Inflammatory macrophage treated with lipopolysaccharide for 4 hours (primary cell): ENCODE data around the gene FAM120A.

Experiments
- DNase-seq: peaks from one replicate; pipeline ENCODE4 v3.0.0-alpha.2; 2020

The FAM120A gene

DNA sequence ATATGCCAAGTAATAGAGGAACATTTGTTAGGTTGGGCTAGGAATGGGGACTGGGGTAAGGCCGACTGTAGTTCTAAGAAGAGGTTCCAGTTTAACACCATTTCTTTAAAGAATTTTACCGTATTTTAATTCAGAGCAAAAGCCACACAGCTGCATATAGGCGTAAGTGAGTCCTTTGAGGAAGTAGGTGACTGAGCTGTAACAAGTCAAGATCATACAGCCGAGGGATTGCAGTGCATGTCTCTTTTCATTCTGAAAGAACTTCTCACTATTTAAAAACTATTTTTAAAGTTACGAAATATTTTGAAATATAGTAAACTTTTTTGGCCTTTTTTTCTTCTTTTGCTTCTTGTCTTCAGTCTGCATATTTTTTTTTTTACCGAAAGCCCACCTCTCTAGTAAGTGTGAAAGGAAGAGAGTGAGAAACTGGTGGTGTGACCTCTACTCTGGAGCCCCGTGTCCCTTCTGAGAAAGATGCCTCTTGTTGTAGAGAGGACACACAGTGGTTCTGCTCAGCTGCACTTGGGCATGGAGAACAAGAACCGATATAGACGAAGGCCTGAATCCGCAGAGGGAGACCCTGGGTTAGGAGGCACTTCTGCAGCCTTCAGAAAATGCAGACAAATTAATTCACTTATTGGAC lies 60.8 kb downstream of the FAM120A start:
- DNase-seq = peak; percentile 71

DNA sequence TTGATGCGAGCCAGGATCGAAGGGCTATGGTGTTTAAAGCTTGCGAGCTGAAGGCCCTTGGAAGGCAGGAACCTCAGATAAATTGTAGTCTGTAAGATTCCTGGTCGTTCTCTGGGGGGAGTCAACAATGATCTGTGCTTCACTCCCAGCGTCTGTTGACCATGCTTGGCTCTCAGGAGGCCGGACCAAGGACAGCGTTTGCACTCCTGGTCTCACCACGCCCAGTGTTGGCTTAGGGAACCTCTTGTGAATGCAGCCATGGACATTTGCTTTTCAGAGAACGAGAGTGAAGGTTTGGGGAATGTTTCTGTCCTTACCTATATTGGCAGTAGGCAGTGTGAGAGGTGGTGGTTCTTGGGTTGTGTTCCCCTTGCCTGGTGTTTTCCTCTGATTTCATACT lies 62.1 kb downstream of the FAM120A start:
- DNase-seq = no peak

DNA sequence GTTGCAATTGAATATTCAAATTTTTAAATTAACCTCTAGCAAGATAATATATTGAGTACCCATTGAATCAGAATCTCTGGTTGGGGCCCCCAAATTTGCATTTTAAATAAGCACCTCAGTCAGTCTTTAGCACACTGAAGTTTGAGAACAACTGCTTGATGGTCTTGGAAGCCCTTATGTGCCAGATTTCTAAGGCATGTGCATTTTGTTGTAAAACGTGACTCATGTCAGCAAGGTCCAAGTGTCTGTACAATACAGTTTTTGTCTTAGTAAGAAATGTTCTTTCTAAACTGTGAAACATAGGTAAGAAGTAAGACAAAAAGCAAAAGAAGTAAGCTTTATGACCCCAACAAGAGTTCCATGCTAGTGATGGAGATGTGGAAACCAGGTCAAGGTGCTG lies 65.8 kb downstream of the FAM120A start:
- DNase-seq = no peak

DNA sequence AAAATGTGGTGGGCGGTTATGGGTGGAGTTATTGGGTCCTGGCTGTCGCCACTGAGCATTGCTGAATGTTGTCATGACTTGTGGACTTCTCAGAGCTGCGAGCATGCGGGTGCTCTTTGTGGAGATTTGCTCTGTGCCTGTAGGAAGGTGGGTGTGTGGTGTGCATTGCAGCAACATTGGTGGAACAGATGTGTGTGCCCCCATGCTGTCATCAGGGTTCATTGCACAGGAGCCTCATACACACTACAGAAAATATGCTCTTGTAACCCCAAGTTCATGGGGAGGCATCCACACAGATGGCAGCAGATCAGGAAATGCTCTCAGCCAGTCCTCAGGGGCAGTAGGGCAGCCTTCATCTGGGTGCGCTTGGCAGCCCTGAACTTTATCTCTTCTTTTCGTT lies 69.0 kb downstream of the FAM120A start:
- DNase-seq = peak; percentile 10

DNA sequence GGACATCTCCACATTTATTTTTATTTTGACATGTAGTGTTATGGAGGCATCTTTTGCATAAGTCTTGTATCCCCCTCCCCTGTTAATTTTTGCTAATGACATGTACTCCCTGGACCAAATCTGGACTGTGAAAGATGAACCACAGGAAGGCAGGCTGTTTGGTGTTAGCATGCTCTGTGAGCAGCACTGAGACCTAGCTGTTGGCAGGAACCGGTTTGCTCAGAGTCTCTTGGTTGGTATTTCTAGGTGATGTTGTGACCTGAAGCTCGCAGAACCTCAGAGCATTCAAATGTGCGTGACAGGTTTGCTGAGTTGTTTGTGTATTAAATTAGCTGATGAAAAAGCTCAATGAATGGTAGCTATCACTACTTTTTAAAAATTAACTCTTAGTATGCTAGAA lies 71.3 kb downstream of the FAM120A start:
- DNase-seq = no peak

DNA sequence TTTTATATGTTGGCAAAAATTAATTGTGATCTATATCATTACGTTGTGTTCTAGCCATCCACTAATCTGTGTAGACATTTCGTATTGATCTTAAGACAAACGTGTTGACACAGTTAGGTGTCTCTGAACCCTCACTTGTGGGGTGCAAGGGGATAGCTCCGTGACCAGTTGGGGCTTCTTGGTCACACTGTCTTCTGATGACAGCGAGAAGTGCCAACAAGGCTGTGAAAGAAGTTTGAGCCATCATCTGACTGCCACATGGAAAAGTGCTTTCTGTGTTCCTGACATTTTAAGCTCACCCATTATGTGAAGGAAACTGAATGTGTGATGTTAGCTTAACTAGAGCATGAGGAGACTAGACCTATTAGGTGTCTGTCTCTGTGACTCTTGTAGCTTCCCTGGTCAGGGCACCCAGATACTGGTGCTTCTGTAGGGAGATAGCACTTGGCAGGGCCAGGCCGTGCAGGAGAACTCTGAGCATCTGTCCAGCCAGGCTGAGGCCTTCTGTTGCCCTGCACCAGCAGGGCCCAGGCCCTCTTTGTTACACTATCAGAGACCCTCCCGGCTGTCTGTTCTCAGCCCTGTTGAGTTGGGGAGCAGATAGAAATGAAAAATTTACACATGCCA lies 72.1 kb downstream of the FAM120A start:
- no peak for DNase-seq

DNA sequence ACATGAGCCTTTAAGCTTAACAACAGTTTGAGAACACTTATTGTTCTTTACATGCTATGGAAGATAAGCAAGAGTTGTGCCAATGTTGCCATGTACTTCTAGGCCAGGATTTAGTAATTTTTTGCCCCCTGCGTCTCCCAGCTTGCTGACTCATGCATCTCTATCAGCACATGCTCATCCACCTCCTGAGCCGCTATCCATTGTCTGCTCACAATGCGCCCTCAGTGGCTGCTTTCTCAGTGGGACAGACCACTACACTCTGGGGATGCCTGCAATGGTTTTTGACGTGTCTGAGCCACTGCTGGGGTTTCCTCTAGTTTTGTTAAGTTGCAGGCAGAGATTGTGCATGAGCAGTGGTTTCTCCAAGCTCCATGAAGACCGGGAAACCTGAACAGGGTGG lies 74.0 kb downstream of the FAM120A start:
- DNase-seq = no peak

DNA sequence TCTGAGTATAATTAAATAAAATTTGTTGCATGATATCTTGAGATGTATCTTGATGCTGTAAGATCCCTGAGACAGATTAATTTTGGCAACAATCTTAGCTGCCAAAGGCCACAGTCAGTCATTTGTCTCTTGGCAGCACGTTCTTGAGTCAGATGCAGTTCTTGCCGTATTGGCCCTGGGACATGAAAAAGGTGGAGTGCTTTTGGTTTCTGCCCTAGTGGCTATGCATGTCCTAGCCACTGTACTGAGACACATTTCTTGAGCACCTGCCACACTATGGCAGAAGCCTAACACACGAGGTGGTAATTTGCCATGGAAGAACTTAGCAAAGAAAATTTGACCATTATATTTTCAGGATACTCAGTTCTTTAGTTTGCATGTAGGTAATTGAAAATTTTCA lies 79.9 kb downstream of the FAM120A start:
- no peak for DNase-seq

DNA sequence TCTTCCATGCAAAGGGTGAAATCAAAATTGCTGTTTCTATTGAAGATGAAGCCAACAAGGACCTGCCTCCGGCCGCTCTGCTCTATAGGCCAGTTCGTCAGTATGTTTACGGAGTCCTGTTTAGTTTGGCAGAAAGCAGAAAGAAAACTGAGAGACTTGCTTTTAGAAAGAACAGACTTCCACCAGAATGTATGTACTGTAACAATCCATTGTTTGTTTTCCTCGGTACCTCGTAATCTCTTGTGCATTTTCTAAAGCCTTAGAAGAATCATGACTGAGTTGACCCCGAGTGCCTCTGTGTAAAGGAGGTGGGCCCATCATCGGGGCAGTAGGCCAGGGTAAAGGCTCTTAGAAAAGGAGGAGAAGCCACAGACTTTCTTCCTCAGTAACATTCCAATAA lies 80.7 kb downstream of the FAM120A start:
- no peak for DNase-seq

DNA sequence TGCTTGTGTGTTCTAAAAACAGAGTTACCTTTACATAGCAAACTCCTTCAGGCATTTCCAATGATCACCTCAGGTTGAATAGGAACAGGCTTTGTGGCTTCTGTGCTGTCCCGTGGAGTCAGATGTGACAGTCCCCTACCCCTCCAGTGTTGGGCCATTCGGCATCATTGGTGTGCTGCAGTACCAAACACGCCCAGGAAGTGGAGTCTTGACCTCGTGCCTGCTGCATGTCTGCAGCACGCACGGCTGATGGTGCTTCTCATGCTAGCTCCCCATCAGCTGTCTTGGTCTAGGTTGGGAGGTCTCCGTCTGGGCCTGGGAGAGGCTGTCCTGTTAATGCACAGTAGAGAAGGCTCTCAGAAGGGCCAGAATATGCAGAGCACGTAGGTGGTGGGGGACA lies 82.4 kb downstream of the FAM120A start:
- DNase-seq = no peak

DNA sequence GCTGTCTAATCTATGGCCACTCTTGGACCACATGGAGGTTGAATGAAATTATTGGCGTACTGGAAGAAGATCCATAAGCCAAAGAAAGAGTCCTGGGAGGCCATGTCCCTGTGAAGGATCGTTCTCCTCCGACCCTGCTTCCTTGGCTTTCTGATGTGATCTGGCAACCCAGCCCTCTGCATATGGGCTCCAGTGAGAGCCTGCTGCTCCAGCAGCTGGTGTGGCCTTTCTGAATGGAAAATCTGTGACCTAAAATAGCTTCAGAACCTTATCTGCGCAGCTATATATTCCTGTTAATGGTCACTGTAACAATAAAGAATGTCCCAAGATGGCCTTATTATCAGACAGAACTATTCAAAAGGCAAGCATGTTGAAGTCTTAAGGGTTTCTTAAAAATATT lies 84.7 kb downstream of the FAM120A start:
- no peak for DNase-seq

DNA sequence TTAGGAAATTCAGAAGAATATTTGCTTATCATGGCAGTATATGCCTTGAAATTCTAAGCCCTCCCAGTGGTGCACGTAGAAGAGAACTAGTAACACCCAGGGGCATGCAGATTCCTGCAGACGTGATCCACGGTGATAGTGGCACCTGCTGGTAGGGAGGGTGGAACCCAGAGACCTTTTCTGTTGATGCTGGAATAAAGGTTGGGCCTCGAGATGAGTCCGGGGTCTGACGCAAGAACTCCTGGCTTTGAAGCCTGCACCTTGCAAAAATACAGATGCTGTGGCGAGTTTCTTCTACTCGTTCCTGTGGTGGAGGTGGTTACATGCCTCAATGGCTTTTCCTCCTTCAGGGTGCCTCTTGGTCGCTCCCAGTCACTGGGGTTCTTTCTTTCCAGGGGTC lies 85.4 kb downstream of the FAM120A start:
- no peak for DNase-seq

DNA sequence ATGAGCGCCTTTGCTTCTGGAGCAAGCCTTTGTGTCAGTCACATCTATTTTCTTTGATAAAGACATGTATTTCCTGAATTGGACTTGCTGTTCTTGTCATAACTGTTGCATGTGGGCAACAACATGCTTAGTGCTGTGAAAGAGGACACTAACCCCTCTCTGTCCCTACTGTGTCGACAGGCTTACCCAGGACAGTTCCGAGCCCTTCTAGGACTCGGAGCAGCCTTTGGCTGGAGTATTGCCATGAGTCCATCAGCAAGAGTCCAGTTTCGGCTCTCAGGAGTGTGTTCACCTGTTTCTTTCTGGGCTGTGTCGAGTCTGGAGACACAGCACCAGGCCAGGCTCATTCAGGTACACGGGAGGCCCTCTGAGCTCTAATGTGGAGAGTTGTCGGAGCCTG lies 88.8 kb downstream of the FAM120A start:
- no peak for DNase-seq

DNA sequence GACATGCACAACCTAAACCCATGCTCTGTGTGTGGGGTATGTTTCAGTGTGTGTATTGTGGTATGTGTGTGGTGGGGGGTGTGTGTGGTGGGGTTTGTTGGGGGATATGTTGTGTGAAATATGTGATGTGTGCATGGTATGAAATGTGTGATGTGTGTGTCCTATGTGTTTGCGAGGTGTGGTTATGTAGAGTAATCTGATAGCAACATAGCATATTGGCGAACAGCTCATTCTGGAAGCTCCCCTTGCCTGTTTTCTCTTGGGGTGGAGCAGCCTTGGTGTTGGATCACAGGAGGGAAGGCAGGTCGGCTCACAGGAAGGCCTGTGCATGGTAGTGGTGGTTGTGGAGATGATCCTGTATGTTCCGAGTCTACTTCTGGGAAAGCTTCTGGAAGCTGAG lies 89.5 kb downstream of the FAM120A start:
- no peak for DNase-seq

DNA sequence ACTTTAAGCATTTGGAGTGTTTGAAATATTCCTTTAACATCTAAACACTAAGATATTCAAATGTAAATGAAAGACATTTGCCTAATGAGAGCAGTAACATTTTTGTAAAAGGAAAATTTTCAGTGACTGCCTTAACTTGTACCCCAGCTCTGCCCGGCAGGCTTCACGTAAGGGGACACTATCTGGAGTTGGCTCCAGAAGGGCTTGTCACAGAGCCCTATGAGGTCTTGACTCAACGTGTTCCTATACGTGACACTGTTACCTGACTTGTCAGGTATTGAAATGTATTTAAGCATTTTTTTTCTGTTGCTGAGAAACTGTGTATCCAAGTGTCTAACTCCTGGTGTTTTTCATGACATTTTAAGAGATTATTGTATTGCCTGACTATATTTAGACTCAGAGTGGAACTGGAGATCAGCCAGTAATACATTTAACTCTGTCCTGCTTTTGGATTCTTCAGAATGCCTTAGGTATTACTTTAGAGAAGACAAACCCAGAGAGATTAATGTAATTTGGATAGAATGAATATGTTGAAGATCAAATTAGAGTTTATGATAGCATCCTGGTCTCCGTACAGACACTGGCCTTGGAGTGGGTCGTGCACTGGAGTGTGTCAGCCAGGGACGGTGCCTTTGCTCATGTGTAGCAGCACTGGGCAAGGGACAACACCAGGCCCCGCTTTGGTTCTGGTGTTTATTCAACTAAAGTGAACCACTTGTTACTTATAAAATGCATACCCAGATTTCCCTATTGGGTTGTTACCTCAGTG lies 90.3 kb downstream of the FAM120A start:
- DNase-seq = no peak

DNA sequence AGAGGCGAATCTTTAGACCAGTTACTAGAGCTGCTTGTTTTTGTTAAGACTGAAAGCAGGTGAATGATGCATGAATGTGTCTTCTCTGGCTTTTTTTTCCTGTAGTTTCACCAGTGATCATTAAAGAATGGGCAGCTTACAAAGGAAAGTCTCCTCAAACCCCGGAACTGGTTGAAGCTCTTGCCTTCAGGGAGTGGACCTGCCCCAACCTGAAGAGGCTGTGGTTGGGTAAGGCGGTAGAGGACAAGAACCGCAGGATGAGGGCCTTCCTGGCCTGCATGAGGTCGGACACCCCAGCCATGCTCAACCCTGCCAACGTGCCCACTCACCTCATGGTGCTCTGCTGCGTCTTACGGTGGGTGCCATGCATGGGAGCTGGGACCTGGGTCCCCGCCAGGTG lies 91.6 kb downstream of the FAM120A start:
- DNase-seq = no peak

DNA sequence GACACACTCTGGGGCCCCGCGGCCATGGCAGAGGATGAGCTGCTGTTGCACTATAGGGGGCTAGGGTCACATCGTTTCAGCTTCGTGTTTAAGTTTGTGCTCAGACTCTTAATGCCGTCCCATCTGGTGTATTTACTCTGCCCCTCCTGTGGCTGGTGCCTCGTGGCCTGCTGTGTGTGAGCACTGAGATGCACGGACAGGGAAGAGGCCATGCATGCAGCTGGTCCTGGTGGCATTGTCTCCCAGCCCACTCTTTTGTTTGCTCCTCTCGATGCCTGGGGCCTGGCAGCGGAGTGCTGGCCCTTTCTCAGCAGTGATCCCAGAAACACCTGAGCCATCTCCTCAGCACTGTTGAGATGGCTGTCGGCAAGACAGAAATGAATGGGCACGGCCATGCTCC lies 94.9 kb downstream of the FAM120A start:
- DNase-seq = no peak

DNA sequence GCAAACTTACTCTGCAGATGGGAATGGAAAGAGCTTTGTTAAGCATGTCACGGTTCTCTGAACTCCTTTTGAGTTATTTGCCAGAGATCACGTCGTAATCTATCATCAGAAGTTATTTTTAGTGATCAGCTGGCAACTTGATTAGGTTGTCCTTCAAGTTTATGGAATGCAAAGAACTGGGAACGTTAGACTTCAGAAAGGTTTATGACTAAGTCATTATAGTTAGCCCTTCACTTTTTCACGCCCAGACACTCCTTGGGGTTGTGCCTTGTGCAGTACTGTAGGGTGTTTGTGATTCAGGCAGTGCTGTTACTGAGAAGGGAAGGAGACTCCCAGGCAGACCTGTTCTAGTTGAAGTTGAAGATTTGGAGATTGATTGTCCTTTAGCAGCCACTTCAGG lies 98.1 kb downstream of the FAM120A start:
- no peak for DNase-seq

DNA sequence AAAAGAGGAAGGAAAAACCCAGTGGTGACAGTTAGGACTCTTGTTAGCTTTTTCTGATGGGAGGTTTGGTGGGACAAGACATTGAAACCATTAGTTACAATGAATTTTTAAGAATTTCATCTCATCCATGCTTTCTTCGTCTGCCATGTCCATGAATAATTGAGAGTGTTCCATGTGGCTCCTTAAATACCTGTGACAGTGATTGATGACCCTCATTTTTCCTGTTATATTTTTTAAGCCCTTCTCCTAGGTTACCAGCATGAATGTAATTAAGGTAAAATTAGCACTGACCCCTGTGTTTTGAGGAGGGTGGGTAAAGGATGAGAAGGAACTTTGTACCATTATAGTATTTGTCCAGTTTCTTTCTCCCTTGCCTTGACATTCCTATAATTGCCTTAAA lies 101.4 kb downstream of the FAM120A start:
- DNase-seq = no peak

DNA sequence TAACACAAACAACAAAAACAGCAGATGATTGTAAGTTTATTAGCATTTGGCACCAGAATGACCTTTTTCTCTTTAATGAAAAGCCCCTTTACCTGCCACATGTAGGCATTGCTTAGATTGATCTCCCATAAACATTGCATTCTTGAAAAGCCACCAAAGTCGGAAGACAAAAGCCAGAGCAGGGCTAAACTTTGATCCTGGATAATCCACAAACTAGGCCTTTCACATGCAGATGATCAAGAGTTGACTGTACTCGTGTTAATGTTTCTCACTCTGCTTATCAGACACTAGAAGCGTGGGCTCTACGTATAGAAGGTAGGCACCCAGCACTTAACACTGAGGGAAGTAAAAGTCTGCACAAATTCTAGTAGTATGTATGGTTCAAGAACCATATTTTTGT lies 103.9 kb downstream of the FAM120A start:
- no peak for DNase-seq

DNA sequence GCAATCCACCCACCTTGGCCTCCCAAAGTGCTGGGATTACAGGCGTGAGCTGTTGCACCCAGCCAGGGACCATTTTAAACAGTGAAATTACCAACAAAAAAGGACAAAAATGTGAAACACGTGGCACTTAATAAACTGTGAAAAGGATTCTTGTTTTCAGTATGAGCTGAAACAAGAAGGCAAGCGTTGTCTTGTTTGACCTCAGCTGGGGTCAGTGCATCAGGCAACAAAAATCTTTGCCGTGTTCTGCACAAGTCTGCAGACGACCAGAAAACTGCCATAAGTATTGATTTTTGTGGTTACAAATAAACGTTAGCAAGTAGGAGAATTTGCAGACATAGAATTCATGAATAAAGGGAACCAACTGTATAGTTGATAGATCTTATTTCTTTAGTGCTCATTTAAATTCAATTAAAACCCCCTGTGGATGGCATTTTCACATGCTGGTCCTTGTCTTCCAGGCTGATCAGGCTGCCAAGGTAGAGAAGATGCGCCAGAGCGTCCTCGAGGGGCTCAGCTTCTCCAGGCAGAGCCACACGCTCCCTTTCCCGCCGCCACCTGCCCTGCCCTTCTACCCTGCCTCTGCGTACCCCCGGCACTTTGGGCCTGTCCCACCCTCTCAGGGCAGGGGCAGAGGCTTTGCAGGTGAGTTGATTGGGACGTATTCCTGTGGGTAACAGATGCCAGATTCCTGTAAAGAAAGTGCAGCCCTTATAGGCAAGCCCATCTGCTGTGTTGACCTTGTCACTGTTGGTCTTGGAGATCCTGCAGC lies 106.1 kb downstream of the FAM120A start:
- no peak for DNase-seq

DNA sequence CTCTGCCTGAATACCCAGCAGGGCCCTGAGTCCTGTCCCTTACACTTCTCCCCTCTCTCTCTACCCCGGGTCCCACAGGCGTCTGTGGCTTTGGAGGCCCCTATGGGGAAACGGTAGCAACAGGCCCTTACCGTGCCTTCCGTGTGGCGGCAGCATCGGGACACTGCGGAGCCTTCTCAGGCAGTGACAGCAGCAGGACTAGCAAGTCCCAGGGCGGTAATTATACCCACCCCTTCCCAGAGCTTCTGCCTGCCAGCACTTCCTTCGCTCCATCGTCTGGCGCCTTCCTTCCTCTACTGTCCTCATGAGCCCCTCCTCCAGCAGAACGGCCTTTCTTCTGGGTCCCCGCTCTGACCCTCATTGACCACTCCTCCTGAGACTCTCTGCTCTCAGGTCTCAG lies 107.0 kb downstream of the FAM120A start:
- DNase-seq = no peak

DNA sequence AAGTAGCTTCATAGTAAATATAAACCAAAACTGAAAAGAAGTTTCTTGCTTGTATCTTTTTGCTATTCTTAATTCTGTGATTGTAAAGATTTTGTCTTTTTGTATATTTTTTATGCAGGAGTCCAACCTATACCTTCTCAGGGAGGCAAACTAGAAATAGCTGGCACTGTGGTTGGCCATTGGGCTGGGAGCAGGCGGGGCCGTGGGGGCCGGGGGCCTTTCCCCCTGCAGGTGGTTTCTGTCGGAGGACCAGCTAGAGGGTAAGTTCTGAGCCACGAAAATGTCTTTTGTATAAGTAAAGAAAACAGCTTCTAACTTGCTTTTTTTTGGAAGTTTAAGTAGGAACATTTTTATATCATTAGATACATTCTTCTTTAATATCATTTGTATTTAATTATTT lies 109.5 kb downstream of the FAM120A start:
- DNase-seq = no peak

DNA sequence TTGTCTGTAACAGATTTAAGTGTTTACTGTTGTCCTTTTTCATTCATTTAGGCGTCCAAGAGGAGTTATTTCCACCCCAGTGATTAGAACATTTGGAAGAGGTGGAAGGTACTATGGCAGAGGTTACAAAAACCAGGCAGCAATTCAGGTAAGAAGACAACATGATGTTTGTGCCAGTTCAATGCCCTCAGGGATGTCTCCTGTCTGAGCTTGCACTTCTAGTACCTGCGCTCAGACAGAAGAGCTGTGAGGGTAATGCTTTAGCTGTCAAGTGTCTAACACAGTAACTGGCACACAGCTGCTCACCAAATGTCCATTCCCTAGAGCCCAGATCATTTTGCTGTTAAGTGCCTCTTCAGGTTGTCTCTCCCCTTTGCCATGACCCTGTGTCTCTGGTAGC lies 110.7 kb downstream of the FAM120A start:
- DNase-seq = no peak
